Endothelial cell of umbilical vein (primary cell): ENCODE data around the gene PRSS57.
"Not testable (repeated sequence)": the region's sequence is repeated elsewhere in the genome, so short reads cannot be mapped to it uniquely, and the experiment has no call there.

Experiments
- CTCF ChIP-seq, 2 donors: IDR thresholded peaks; 1 replicate in 1 of 2; 2 replicates in 1 of 2; pipeline ENCODE4 v1.5.1; 2011; ENCODE audit warnings: low read length in 2 of 2, mild to moderate bottlenecking in 2 of 2, moderate library complexity in 2 of 2, control low read depth in 1 of 2, inconsistent platforms in 1 of 2, low read depth in 1 of 2; ENCODE audit not compliant: insufficient read depth in 1 of 2; ENCODE audit errors: extremely low read depth in 1 of 2
- EZH2 ChIP-seq: IDR thresholded peaks from 2 replicates; pipeline ENCODE4 v1.6.1; 2012; ENCODE audit warnings: borderline replicate concordance, low read depth, mild to moderate bottlenecking, moderate library complexity, low read length, inconsistent platforms; ENCODE audit not compliant: severe bottlenecking
- FOS ChIP-seq: IDR thresholded peaks from 2 replicates; pipeline ENCODE4 v1.6.1; 2011; ENCODE audit warnings: mild to moderate bottlenecking, low read length, moderate library complexity, borderline replicate concordance; ENCODE audit not compliant: insufficient read depth
- GATA2 ChIP-seq: IDR thresholded peaks from 2 replicates; pipeline ENCODE4 v1.7.0; 2011; ENCODE audit warnings: low read depth, mild to moderate bottlenecking, moderate library complexity, mixed read lengths, low read length; ENCODE audit not compliant: insufficient read length, insufficient read depth
- JUN ChIP-seq: IDR thresholded peaks from 2 replicates; pipeline ENCODE4 v1.6.1; 2011; ENCODE audit warnings: borderline replicate concordance, low read depth; ENCODE audit not compliant: insufficient read length, insufficient read depth
- MAX ChIP-seq: IDR thresholded peaks from 2 replicates; pipeline ENCODE4 v1.6.1; 2011; ENCODE audit not compliant: insufficient read depth, insufficient read length
- MYC ChIP-seq: IDR thresholded peaks from one replicate; pipeline ENCODE4 v1.6.1; 2011; ENCODE audit warnings: mild to moderate bottlenecking, low read depth, low read length
- POLR2A ChIP-seq: IDR thresholded peaks from 2 replicates; pipeline ENCODE4 v1.6.1; 2012; ENCODE audit warnings: low read depth, mild to moderate bottlenecking, control low read depth, low read length
- POLR2AphosphoS5 ChIP-seq: IDR thresholded peaks from 2 replicates; pipeline ENCODE4 v1.6.1; 2012; ENCODE audit warnings: low read depth, mild to moderate bottlenecking, control low read depth, low read length, moderate library complexity; ENCODE audit not compliant: insufficient read depth

GRCh38 chr19:702847-703246, 7.6 kb upstream of the PRSS57 start:
- TF ChIP-seq CTCF (IDR thresholded peaks at IDR 0.05; ENCODE audit: extremely low read depth in 1 of 2, insufficient read depth in 1 of 2, low read depth in 1 of 2, low read length in 2 of 2); POLR2A; MYC; JUN; POLR2AphosphoS5; GATA2; EZH2; MAX; FOS: not testable (repeated sequence)
